HG03460 (cell line): ENCODE data around the gene FRMD7.
"Not testable (repeated sequence)": the region's sequence is repeated elsewhere in the genome, so short reads cannot be mapped to it uniquely, and the experiment has no call there.

ENCODE experiments used
- ATAC-seq: cut with Tn5 transposase; IDR thresholded peaks from one replicate; pipeline ENCODE4 v1.9.1; 2021; ENCODE audit not compliant: unreplicated experiment

The FRMD7 gene

GRCh38 chrX:132127743-132128142, at the start of gene FRMD7:
Gene FRMD7 (minus strand): TSS chrX:132128020. CDS start chrX:132127844, 176 bp downstream.
- no peak for ATAC-seq

- no peak for ATAC-seq
These were observed 45.8 kb upstream of the FRMD7 start for GRCh38 chrX:132173647-132174046.

- ATAC-seq = no peak
These were observed 44.1 kb upstream of the FRMD7 start for GRCh38 chrX:132171881-132172280.

- no peak for ATAC-seq
These were observed 43.7 kb upstream of the FRMD7 start for GRCh38 chrX:132171478-132171877.

GRCh38 chrX:132169554-132169953, 41.7 kb upstream of the FRMD7 start:
- no peak for ATAC-seq

- no peak for ATAC-seq
These were observed 37.8 kb upstream of the FRMD7 start for GRCh38 chrX:132165651-132166050.

- ATAC-seq = no peak
These were observed 37.2 kb upstream of the FRMD7 start for GRCh38 chrX:132165005-132165404.

GRCh38 chrX:132163094-132163493, 35.3 kb upstream of the FRMD7 start:
- ATAC-seq = not testable (repeated sequence)

- ATAC-seq = no peak
These were observed 25.3 kb upstream of the FRMD7 start for GRCh38 chrX:132153166-132153565.

- ATAC-seq = no peak
These were observed 18.6 kb upstream of the FRMD7 start for GRCh38 chrX:132146456-132146855.

- ATAC-seq = no peak
These were observed 16.2 kb upstream of the FRMD7 start for GRCh38 chrX:132144061-132144460.

- no peak for ATAC-seq
These were observed 1.9 kb downstream of the FRMD7 start for GRCh38 chrX:132125906-132126305.

GRCh38 chrX:132120913-132121312, 6.9 kb downstream of the FRMD7 start:
- no peak for ATAC-seq

GRCh38 chrX:132119821-132120515, 7.9 kb downstream of the FRMD7 start:
- no peak for ATAC-seq

GRCh38 chrX:132119283-132119682, 8.5 kb downstream of the FRMD7 start:
- no peak for ATAC-seq

- ATAC-seq = no peak
These were observed 9.5 kb downstream of the FRMD7 start for GRCh38 chrX:132118358-132118757.

GRCh38 chrX:132115792-132116191, 12.0 kb downstream of the FRMD7 start:
- no peak for ATAC-seq

GRCh38 chrX:132114607-132115006, 13.2 kb downstream of the FRMD7 start:
- no peak for ATAC-seq

- ATAC-seq = no peak
These were observed 20.5 kb downstream of the FRMD7 start for GRCh38 chrX:132107291-132107690.

GRCh38 chrX:132101799-132102198, 26.0 kb downstream of the FRMD7 start:
- no peak for ATAC-seq

GRCh38 chrX:132101206-132101605, 26.6 kb downstream of the FRMD7 start:
- ATAC-seq = no peak

- not testable (repeated sequence) for ATAC-seq
These were observed 29.1 kb downstream of the FRMD7 start for GRCh38 chrX:132098704-132099103.

GRCh38 chrX:132094164-132094563, 33.7 kb downstream of the FRMD7 start:
- no peak for ATAC-seq
